ENCODE results near the gene ERBB2.

DNA sequence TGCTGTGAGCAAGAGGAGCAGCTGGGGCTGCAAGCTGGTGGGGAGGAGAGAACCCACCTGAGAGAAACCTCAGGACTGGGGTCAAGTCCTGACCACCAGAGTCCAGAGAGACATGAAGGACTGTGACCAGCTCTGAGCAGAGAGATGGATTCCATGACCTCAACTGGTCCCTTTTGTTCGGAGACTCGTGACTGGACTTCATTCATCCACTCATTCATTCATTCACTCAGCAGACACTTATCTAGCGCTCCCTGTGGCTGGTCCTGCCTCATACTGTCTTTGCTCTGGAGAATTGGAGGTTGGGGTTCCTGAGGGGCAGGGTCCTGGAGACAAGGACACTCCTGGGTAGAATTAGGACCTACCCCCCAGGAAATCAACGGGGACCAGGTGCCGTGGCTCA is 4.0 kb downstream of the ERBB2 start:
- TF ChIP-seq, protein P1, sequence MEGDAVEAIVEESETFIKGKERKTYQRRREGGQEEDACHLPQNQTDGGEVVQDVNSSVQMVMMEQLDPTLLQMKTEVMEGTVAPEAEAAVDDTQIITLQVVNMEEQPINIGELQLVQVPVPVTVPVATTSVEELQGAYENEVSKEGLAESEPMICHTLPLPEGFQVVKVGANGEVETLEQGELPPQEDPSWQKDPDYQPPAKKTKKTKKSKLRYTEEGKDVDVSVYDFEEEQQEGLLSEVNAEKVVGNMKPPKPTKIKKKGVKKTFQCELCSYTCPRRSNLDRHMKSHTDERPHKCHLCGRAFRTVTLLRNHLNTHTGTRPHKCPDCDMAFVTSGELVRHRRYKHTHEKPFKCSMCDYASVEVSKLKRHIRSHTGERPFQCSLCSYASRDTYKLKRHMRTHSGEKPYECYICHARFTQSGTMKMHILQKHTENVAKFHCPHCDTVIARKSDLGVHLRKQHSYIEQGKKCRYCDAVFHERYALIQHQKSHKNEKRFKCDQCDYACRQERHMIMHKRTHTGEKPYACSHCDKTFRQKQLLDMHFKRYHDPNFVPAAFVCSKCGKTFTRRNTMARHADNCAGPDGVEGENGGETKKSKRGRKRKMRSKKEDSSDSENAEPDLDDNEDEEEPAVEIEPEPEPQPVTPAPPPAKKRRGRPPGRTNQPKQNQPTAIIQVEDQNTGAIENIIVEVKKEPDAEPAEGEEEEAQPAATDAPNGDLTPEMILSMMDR (conservative IDR thresholded peaks at IDR 0.05), result no peak
- no peak for TF ChIP-seq ZFX (IDR thresholded peaks at IDR 0.05)
